CD8-positive, alpha-beta memory T cell (primary cell): ENCODE data around the gene ASPSCR1. TPM values are rescaled to one million over a fixed set of nuclear protein-coding genes. Genes with fewer than 3 reads are reported as not detected.
A peak's percentile ranks its signal among the peaks of the same experiment; 100 is the strongest.

Source experiments
- CTCF ChIA-PET: fragments of 350-600 bp; sonication (Branson Sonifier 250); formaldehyde crosslinking; loops from one replicate; lab custom pipeline; 2021; ENCODE audit warnings: antibody characterized with exemption; lab: Charles Lee
- POLR2A ChIA-PET: fragments of 350-600 bp; sonication (Branson Sonifier 250); formaldehyde crosslinking; loops from one replicate; lab custom pipeline; 2021; ENCODE audit warnings: antibody characterized with exemption; lab: Charles Lee
- DNase-seq, 5 donors: peaks; one replicate each; pipeline versions ENCODE4 v3.0.0 to v3.0.0-alpha.2; 2020 to 2022; ENCODE audit warnings: mixed read lengths in 1 of 5
- H3K27ac ChIP-seq: one replicate; pipeline ENCODE4 v1.7.0; 2013; ENCODE audit warnings: low read depth, mild to moderate bottlenecking, low read length, moderate library complexity
- H3K27me3 ChIP-seq: 2 replicates; pipeline ENCODE4 v1.7.0; 2013; ENCODE audit warnings: low read length, mild to moderate bottlenecking; ENCODE audit not compliant: insufficient read depth, poor library complexity, severe bottlenecking
- H3K36me3 ChIP-seq: 2 replicates; pipeline ENCODE4 v1.7.0; 2013; ENCODE audit warnings: mild to moderate bottlenecking, low read length, moderate library complexity; ENCODE audit not compliant: insufficient read depth
- H3K4me1 ChIP-seq: 2 replicates; pipeline ENCODE4 v1.7.0; 2013; ENCODE audit warnings: mild to moderate bottlenecking, low read length, moderate library complexity; ENCODE audit not compliant: insufficient read depth
- H3K4me3 ChIP-seq: 2 replicates; pipeline ENCODE4 v1.7.0; 2013; ENCODE audit warnings: mild to moderate bottlenecking, low read length
- H3K9me3 ChIP-seq: 2 replicates; pipeline ENCODE4 v1.7.0; 2013; ENCODE audit warnings: mild to moderate bottlenecking, low read length
- H3K27ac Mint-ChIP-seq, 8 donors: one replicate each; pipeline ENCODE4 v1.8.0; 2020 to 2021; ENCODE audit warnings: mixed read lengths in 8 of 8, mild to moderate bottlenecking in 6 of 8, inconsistent platforms in 3 of 8, moderate library complexity in 3 of 8
- H3K27me3 Mint-ChIP-seq, 2 donors: one replicate each; pipeline ENCODE4 v1.8.0; 2020 to 2021; ENCODE audit warnings: mixed read lengths in 2 of 2, mild to moderate bottlenecking in 1 of 2, moderate library complexity in 1 of 2
- H3K36me3 Mint-ChIP-seq, 3 donors: one replicate each; pipeline ENCODE4 v1.8.0; 2020 to 2021; ENCODE audit warnings: mixed read lengths in 3 of 3, inconsistent platforms in 1 of 3, mild to moderate bottlenecking in 1 of 3
- H3K4me1 Mint-ChIP-seq, 3 donors: one replicate each; pipeline ENCODE4 v1.8.0; 2020 to 2021; ENCODE audit warnings: mixed read lengths in 3 of 3, inconsistent platforms in 1 of 3, mild to moderate bottlenecking in 1 of 3
- H3K4me3 Mint-ChIP-seq, 7 donors: one replicate each; pipeline ENCODE4 v1.8.0; 2020 to 2021; ENCODE audit warnings: mixed read lengths in 7 of 7, mild to moderate bottlenecking in 6 of 7, moderate library complexity in 4 of 7, inconsistent platforms in 2 of 7
- H3K9me3 Mint-ChIP-seq, 5 donors: one replicate each; pipeline ENCODE4 v1.8.0; 2020 to 2022; ENCODE audit warnings: mixed read lengths in 5 of 5, mild to moderate bottlenecking in 3 of 5, moderate library complexity in 2 of 5, inconsistent platforms in 1 of 5
- polyA plus RNA-seq: library from polyadenylated mRNA; unstranded; fragments of 300-500 nt; fragmentation: Illumina TruSeq; gene quantifications from one replicate; pipeline ENCODE4 v1.2.3, GENCODE V29; 2021
- total RNA-seq, 2 experiments: library from RNA; stranded (reverse); gene quantifications; one replicate each; pipeline ENCODE4 v1.2.3, GENCODE V29; 2021

Gene ASPSCR1
- total and polyA plus RNA-seq, 3 experiments from 2014 or later, result 29.2 to 35.9 (median 32.0) TPM

DNA sequence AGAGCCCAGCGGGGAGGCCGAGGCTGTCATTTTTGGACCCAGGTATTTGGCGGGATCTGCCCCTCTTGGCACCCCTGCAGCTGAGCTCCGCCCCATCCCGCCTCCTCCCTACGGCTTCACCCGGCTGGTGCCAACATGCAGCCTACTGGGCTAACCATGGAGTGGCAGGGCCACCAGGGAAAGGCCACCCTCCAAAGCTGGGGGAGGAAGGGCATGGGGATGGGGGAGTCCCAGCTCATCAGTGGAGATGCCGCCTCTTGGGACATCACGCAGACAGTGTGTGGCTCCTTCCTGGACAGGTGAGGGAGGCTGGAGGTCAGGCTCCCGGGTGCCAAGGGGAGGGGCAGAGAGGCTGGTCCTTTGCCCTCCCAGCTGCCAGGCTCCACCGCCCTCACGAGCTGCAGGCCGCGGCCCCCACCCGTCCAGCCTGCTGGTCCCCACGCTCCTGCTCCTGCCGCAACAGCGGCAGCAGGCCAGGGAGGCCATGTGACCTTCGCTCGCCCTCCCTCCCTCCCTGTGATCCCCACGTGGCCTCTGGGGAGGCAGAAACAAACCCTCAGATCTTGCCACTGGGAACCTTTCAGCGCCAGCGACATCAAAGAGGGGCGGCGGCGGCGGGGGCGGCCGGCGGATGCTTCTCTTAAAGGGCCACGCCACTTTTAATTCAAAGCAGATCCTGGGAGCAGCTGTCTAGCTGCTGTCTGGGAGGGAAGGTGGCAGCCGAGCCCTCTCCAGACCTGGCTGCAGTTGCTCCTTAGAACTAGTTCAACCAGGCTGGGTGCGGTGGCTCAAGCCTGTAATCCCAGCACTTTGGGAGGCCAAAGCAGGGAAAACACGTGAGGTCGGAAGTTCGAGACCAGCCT lies 9.7 kb upstream of the ASPSCR1 start:
- peaks cover 11 to 35% (median 12%) of the 10 kb centered on the region in 3 donors for H3K4me1 Mint-ChIP-seq
- H3K36me3 Mint-ChIP-seq, result no peaks in the 10 kb centered on the region
- H3K27me3 ChIP-seq, result no peaks in the 10 kb centered on the region
- POLR2A ChIA-PET, result interaction anchor here (0.6 to 2.2 kb wide), 6 partner anchors 8 to 569 kb away, joined by 3 to 9 read pairs (median 4); partner anchors contain the start of genes ASPSCR1 and DCXR
- CTCF ChIA-PET, result interaction anchor here (1.1 to 2.5 kb wide), 5 partner anchors 8 to 70 kb away, joined by 3 to 13 read pairs (median 5); no protein-coding TSS in a partner anchor
- no peaks in the 10 kb centered on the region for H3K36me3 ChIP-seq
- H3K4me3 Mint-ChIP-seq, result peak overlapping the region; percentile 41 to 71 (median 58)
- peaks cover 11 to 12% of the 10 kb centered on the region in 2 donors for H3K27me3 Mint-ChIP-seq
- peak overlapping the region; percentile 54 for H3K4me3 ChIP-seq
- peak overlapping the region in 6 of 8 donors; percentile 47 to 80 (median 59) for H3K27ac Mint-ChIP-seq
- no peak overlapping the region for H3K27ac ChIP-seq
- H3K9me3 Mint-ChIP-seq, result no peaks in the 10 kb centered on the region
- peak; percentile 72 to 90 (median 80) for DNase-seq
- peaks cover 23% of the 10 kb centered on the region for H3K4me1 ChIP-seq
- H3K9me3 ChIP-seq, result no peaks in the 10 kb centered on the region

DNA sequence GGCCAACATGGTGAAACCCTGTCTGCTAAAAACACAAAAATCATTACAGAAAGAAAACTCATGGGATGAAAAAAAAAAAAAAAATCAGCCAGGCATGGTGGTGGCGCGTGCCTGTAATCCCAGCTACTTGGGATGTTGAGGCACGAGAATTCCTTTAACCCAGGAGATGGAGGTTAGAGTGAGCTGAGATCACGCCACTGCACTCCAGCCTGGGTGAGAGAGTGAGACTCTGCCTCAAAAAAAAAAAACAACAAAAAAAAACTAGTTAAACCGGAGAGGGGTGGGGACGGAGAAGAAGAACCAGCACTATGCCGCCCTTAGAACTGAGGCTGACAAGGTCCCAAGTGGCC lies 9.1 kb upstream of the ASPSCR1 start:
- H3K9me3 ChIP-seq, result no peaks in the 10 kb centered on the region
- Mint-ChIP-seq H3K9me3 (no peaks in the 10 kb centered on the region), H3K27me3 (peaks cover 6 to 11% of the 10 kb centered on the region in 2 donors), H3K4me3 (peak overlapping the region in 5 of 7 donors; percentile 39 to 71 (median 62)), H3K27ac (peak overlapping the region in 4 of 8 donors; percentile 47 to 80 (median 58)), H3K36me3 (no peaks in the 10 kb centered on the region), H3K4me1 (peaks cover 11 to 32% (median 11%) of the 10 kb centered on the region in 3 donors)
- CTCF ChIA-PET, result interaction anchor here (1.5 to 2.5 kb wide), 4 partner anchors 8 to 62 kb away, joined by 4 to 13 read pairs (median 6); no protein-coding TSS in a partner anchor
- H3K27ac ChIP-seq, result no peak overlapping the region
- peaks cover 23% of the 10 kb centered on the region for H3K4me1 ChIP-seq
- H3K27me3 ChIP-seq, result no peaks in the 10 kb centered on the region
- POLR2A ChIA-PET, result interaction anchor here (0.6 to 2.2 kb wide), 5 partner anchors 8 to 569 kb away, joined by 3 to 9 read pairs (median 4); partner anchors contain the start of genes ASPSCR1 and DCXR
- peak overlapping the region; percentile 31 for H3K4me3 ChIP-seq
- no peaks in the 10 kb centered on the region for H3K36me3 ChIP-seq
- DNase-seq, result no peak

DNA sequence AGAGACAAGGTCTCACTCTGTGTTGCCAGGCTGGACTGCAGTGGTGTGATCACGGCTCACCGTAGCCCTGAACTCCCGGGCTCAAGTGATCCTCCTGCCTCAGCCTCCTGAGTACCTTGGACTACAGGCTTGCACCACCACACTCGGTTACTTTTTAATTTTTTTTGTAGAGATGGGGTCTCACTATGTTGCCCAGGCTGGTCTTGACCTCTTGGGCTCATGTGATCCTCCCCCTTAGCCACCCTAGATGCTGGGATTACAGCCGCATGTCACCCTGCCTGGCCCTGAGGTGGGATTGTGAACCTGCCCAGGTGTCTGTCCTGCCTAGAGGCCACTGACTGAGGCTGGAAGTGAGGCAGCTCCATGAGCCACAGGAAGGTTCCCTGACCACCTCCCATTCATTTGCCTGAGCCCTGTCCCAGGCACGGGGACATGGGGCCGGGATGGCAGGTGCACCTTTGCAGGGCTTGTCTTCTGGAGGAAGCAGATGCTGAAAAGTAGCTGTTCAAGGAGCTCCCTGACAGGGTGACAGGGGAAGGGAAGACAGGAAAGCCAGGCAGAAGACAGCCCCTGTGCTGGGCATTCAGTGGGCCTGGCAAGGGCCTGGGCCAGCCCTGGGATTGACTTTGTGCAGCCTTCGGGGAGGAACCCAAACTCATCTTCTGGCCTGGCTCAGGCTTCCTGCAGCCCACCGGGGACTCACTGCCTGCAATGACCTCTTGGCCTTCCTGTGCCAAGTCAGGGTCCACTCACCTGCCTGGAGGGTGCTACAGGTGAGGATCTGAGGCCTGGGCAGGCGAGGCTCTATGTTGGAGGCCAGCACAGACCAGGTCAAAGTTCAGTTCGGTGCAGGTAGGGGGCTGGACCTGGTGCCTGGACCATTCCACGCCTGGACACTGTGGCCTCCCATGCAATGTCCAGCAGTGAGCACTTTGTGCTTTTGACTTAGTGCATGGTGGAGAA lies 8.3 kb upstream of the ASPSCR1 start:
- ChIA-PET CTCF (interaction anchor here (1.5 to 2.5 kb wide), 4 partner anchors 8 to 61 kb away, joined by 4 to 13 read pairs (median 6); no protein-coding TSS in a partner anchor), POLR2A (interaction anchor here (0.7 to 2.2 kb wide), 4 partner anchors 8 to 568 kb away, joined by 3 to 9 read pairs (median 6); partner anchors contain the start of genes ASPSCR1 and DCXR)
- no peaks in the 10 kb centered on the region for H3K9me3 ChIP-seq
- H3K27me3 Mint-ChIP-seq, result peaks cover 0 to 7% of the 10 kb centered on the region in 2 donors
- no peak overlapping the region for H3K4me3 ChIP-seq
- no peak for DNase-seq
- no peaks in the 10 kb centered on the region for H3K36me3 Mint-ChIP-seq
- no peaks in the 10 kb centered on the region for H3K27me3 ChIP-seq
- peak overlapping the region in 2 of 7 donors; percentile 48 to 58 for H3K4me3 Mint-ChIP-seq
- peak overlapping the region in 4 of 8 donors; percentile 24 to 62 (median 48) for H3K27ac Mint-ChIP-seq
- no peak overlapping the region for H3K27ac ChIP-seq
- no peaks in the 10 kb centered on the region for H3K36me3 ChIP-seq
- peaks cover 4 to 24% (median 5%) of the 10 kb centered on the region in 3 donors for H3K4me1 Mint-ChIP-seq
- H3K9me3 Mint-ChIP-seq, result peaks cover 0 to 3% (median 0%) of the 10 kb centered on the region in 5 donors
- peaks cover 23% of the 10 kb centered on the region for H3K4me1 ChIP-seq

DNA sequence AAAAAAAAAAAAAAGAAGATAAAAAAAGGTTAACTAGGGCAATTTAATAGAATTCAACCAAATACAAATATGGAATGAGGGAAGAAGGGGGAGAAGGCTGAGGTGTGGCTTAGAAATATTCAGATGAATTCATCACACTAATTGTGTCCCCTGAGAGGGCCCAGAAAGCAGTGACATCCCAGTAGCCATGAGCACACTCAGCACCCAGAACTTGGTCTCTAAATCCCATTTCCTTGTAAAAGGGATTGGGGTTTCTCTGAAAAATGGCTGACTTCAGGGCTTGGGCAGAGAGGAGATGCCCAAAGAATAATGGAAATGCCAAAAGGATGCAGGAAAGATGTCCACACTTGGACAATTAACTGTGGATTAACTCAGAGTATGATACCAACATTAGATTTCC lies 4.0 kb upstream of the ASPSCR1 start:
- POLR2A ChIA-PET, result no interaction called here

DNA sequence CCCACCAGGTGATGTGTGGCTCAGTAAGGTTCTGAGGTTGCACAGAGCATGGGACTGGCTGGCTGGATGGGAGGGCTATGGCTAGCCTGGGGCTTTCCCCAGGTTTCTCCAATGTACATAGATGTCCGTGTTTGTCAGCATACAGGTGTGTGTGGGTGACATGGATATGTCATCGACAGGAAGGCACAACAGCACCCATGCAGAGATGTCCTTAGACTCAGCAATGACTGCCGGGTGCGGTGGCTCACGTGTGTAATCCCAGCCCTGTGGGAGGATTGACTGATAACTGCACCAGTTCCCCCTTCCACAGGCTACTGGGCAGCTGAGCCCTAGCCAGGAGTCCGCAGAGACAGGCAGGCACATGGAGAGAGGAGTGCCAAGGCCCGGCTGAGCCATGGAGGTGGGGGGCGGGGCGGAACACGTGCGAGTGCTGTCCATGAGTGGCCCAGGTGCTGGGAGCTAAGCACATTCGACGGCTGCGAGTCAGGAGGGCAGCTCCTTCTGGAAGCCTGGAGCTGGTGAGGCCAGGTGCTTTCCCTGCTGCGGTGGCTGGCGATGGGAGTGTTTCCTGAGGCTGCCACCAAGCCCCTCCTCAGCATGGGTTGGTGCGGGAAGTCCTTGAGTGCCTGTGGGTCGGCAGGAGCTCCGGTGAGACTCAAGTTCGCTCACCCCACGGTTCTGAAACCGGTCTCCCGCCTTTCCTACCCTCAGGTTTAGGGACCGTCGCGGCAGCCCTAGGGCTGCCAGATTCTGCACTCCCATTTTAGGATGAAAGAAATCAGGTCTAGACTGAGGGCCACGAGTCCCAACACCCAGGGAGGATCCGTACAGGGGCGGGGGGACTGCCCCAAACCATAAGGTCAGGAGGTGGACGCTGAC lies 858 bp upstream of the ASPSCR1 start:
- DNase-seq, result peak in 1 of 5 donors; percentile 27
- Histone ChIP-seq H3K4me1 (peaks cover 28% of the 10 kb centered on the region), H3K9me3 (no peaks in the 10 kb centered on the region), H3K27me3 (no peaks in the 10 kb centered on the region), H3K36me3 (no peaks in the 10 kb centered on the region), H3K4me3 (peak overlapping the region; percentile 72), H3K27ac (peak overlapping the region; percentile 72)
- Mint-ChIP-seq H3K27ac (peak overlapping the region; percentile 82 to 99 (median 96)), H3K4me1 (peaks cover 18 to 36% (median 29%) of the 10 kb centered on the region in 3 donors), H3K9me3 (peaks cover 0 to 4% (median 0%) of the 10 kb centered on the region in 5 donors), H3K4me3 (peak overlapping the region; percentile 80 to 96 (median 94)), H3K36me3 (peaks cover 0 to 12% (median 8%) of the 10 kb centered on the region in 3 donors), H3K27me3 (no peaks in the 10 kb centered on the region)
- POLR2A ChIA-PET, result interaction anchor here (1.3 to 1.4 kb wide), 2 partner anchors 9 to 59 kb away, joined by 3 to 9 read pairs; no protein-coding TSS in a partner anchor
- CTCF ChIA-PET, result interaction anchor here (1.0 to 3.9 kb wide), 3 partner anchors 8 to 17 kb away, joined by 6 to 15 read pairs (median 6); partner anchors contain the start of gene NOTUM

More for the DNA sequence above, 4.0 kb upstream of the ASPSCR1 start:
- Histone ChIP-seq H3K4me3 (no peak overlapping the region), H3K9me3 (no peaks in the 10 kb centered on the region), H3K4me1 (peaks cover 12% of the 10 kb centered on the region), H3K36me3 (no peaks in the 10 kb centered on the region), H3K27me3 (no peaks in the 10 kb centered on the region), H3K27ac (no peak overlapping the region)
- peaks cover 0 to 3% (median 0%) of the 10 kb centered on the region in 3 donors for H3K36me3 Mint-ChIP-seq
- no peak overlapping the region for H3K4me3 Mint-ChIP-seq
- H3K9me3 Mint-ChIP-seq, result peaks cover 0 to 4% (median 0%) of the 10 kb centered on the region in 5 donors
- no peaks in the 10 kb centered on the region for H3K27me3 Mint-ChIP-seq
- no peak overlapping the region for H3K27ac Mint-ChIP-seq
- CTCF ChIA-PET, result interaction anchor here (3.9 kb wide), 1 partner anchor 14 kb away, joined by 15 read pairs; no protein-coding TSS in a partner anchor
- no peak for DNase-seq
- H3K4me1 Mint-ChIP-seq, result peaks cover 4 to 18% (median 10%) of the 10 kb centered on the region in 3 donors

DNA sequence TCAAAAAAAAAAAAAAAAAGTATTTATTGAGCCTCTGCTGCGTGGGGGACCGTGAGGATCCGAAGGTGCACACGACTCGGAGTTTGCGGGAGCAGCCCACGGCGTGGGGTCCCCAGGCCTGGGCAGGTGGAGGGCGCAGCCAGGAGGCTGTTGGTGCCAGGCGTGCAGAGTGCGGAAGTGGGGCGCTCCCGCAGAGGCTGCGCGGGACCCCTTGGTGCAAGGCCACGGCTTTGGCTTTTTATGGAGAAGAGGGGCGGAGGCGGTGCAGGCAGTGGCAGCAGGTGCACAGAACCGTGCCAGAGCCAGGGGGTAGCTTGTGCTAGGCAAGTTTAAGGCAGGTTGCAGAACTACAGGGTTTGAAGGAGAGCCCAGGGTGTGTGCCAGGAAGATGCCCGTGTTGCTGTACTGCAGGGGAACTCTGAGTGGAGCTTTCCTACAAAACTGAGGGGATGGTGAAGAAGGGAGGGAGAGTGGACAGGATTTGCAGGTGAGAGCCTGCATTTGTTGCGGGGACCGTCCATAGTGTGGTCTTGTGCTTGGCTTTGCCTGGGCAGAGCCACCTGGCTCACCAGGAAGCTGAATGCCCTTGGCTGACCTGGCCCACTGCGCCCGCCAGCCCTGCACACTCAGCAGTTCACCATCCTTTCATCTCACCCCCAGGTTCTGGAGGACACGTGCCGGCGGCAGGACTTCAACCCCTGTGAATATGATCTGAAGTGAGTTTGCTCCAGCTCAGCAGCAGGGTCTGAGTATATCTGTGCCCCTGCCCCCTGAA lies 1.3 kb downstream of the ASPSCR1 start:
- Mint-ChIP-seq H3K27me3 (no peaks in the 10 kb centered on the region), H3K4me1 (peaks cover 20 to 40% (median 29%) of the 10 kb centered on the region in 3 donors), H3K36me3 (peaks cover 0 to 14% (median 8%) of the 10 kb centered on the region in 3 donors), H3K9me3 (peaks cover 0 to 4% (median 0%) of the 10 kb centered on the region in 5 donors), H3K27ac (peak overlapping the region in 6 of 8 donors; percentile 36 to 98 (median 78)), H3K4me3 (peak overlapping the region; percentile 58 to 87 (median 80))
- Histone ChIP-seq H3K27me3 (no peaks in the 10 kb centered on the region), H3K4me3 (no peak overlapping the region), H3K27ac (no peak overlapping the region), H3K4me1 (peaks cover 28% of the 10 kb centered on the region), H3K9me3 (no peaks in the 10 kb centered on the region), H3K36me3 (no peaks in the 10 kb centered on the region)
- ChIA-PET POLR2A (interaction anchor here (0.7 kb wide), 1 partner anchor 44 kb away, joined by 3 read pairs; the partner anchor contains the start of gene CENPX), CTCF (interaction anchor here (0.7 to 1.6 kb wide), 3 partner anchors 19 to 59 kb away, joined by 3 to 5 read pairs (median 3); partner anchors contain the start of gene DCXR)
- no peak for DNase-seq
